Measurements from ENCODE around the gene ZBTB24.
A peak's percentile ranks its signal among the peaks of the same experiment; 100 is the strongest.

The ZBTB24 gene

DNA sequence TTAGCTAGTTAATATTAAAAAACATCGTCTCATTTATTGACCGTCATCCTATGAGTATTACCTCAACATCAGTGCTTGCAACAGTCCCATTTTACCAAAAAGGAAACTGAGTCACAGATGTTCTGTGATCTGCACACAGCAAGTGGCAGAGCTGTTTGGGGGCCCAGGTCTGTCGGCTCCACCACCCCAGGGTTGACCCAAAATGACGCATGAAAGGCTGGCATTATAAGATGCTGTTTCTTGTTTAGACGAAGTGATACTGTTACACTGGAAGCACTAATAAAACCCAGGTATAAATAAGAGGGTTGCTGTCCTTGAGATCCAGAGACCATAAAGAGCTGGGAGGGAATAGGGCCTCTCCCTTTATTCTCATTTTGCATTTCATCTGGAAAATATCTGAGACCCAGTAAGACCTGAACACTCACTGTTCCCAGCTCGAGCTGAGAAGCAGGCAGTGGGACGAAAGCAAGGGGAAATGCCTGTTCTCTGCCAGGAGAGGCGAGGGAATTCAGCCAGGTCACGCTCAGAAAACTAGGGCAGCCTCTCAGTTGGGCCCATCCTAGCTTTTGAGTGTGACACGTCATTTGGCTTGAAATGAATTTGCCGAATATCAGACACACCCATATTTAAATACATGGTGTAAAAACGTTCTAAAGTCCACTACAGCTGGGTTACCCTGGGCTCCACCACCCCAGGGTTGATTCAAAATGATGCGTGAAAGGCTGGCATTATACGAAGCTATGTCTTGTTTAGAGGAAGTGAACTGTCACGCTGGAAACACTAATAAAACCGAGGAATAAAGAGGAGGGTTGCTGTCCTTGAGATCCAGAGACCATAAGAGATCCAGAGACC lies 26.1 kb downstream of the ZBTB24 start:
- H3K4me3 ChIP-seq (ENCODE audit: control insufficient read depth, low read depth, low read length): peak overlapping the region; percentile 90
- DNase-seq (ENCODE audit: low read depth): peak; percentile 80
- TF ChIP-seq, protein P1, sequence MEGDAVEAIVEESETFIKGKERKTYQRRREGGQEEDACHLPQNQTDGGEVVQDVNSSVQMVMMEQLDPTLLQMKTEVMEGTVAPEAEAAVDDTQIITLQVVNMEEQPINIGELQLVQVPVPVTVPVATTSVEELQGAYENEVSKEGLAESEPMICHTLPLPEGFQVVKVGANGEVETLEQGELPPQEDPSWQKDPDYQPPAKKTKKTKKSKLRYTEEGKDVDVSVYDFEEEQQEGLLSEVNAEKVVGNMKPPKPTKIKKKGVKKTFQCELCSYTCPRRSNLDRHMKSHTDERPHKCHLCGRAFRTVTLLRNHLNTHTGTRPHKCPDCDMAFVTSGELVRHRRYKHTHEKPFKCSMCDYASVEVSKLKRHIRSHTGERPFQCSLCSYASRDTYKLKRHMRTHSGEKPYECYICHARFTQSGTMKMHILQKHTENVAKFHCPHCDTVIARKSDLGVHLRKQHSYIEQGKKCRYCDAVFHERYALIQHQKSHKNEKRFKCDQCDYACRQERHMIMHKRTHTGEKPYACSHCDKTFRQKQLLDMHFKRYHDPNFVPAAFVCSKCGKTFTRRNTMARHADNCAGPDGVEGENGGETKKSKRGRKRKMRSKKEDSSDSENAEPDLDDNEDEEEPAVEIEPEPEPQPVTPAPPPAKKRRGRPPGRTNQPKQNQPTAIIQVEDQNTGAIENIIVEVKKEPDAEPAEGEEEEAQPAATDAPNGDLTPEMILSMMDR (conservative IDR thresholded peaks at IDR 0.05; ENCODE audit: control insufficient read depth, insufficient read depth, low read depth, low read length): no peak

DNA sequence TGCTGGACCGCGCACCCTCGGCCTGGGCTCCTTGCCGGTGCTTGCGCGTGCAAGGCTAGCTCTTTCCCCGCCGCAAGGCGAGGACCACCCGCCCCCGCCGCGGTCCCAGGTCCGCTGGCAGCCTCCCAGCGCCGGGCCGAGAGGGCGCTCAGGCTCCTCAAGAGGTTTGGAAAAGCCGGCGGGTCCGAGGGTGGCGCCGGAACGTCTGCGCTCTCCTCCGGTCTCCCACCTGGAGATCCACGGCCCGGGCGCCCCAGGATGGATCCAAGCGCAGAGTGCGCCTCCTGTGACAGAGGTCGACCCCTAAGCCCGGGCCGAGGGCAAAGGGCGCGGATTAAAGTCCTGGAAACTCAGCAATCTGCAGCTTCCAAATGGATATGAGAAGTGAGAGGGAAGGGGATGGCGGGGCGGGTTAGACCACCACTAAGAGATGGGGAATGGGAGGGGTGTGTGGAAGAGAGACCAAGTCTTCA lies 26.9 kb downstream of the ZBTB24 start:
- DNase-seq (ENCODE audit: low read depth): no peak
- TF ChIP-seq, protein P1 (conservative IDR thresholded peaks at IDR 0.05; ENCODE audit: control insufficient read depth, insufficient read depth, low read depth, low read length): no peak
- peak overlapping the region; percentile 90 for H3K4me3 ChIP-seq (ENCODE audit: control insufficient read depth, low read depth, low read length)

DNA sequence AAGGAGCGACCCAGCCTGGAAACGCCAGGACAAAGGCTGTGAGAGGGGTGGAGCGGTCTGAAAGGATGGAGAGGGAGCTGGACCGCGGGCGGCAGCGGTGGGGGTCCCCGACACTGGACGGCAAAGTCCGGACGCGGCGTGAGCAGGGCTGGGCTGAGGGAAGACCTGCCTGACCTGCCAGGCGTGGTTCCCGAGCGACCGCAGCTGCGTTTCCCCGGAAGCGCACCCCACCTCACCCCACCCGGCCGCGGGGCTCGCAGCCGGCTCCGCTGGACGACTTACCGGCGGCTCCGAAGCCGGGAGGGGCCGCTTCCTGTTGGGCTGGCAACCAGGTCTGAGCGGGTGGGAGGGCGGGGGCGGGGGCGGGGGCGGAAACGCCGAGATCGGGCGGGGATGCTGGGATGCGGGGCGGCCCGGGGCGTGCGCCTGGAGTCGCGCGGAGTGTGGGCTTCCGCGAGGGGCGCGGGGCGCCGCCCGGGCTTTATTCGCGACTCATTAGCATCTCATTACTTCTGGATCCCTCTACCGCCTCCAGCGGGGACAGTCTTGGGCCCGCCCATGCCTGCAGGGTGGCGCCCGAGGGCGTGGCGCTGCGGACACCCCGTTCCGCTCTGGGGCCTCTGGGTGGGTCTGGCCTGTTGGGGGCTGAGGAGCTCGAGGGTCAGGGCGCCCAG lies 27.4 kb downstream of the ZBTB24 start, which contains the start of gene MICAL1:
Gene MICAL1, minus strand, starts transcription at position 336 of the 674 bp plus-strand sequence. CDS start 1,576 bp downstream, outside the sequence.
- DNase-seq (ENCODE audit: low read depth): no peak
- TF ChIP-seq, protein P1 (conservative IDR thresholded peaks at IDR 0.05; ENCODE audit: control insufficient read depth, insufficient read depth, low read depth, low read length): peak; percentile 19
- H3K4me3 ChIP-seq (ENCODE audit: control insufficient read depth, low read depth, low read length): peak within 1 kb of the TSS; percentile 90

DNA sequence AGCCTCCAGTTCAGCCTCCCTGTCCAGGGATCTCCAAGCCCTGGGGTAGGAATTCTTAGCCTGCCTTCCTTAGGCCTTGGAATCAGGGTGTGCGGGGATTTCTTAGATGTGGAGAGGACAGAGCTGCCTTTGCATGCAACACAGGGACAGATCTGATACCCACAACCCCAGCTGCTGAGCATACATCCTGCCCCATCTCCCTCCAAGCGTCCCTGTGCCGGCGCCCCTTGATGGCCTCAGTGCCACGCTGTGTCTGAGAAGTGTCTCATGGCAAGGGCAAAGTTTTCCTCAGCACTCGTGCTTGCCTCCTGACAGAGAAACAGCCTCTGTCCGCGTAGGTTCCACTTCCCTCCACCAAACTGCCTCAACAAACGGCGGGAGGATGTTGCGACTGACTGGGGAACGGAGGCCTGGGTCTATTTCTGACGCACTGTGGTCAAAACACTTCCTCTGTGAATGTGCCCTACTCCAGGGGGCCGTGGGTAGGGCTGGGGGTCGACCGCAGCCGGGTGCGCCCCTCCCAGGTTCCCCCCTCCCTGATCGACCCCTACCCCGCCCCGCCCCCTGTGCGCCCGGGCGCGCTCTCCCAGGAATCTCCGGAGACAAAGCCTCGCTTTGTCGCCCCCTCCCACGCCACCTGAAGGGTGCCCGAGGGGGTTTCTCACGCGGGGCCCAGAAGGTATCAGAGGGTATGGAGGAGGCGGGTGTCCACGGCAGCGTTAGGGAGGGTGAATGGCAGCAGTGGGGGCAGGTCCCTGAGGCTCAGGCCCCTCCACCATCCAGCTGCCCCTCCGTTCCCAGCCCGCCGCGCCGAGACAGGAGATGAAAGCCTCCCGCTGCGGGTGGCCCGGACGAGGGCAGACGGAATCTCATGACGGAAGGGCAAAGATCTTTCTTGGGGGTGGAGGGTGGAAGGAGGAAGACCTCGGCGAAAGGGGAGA lies 28.3 kb downstream of the ZBTB24 start:
- TF ChIP-seq, protein P1 (conservative IDR thresholded peaks at IDR 0.05; ENCODE audit: control insufficient read depth, insufficient read depth, low read depth, low read length): no peak
- peak overlapping the region; percentile 90 for H3K4me3 ChIP-seq (ENCODE audit: control insufficient read depth, low read depth, low read length)
- no peak for DNase-seq (ENCODE audit: low read depth)

DNA sequence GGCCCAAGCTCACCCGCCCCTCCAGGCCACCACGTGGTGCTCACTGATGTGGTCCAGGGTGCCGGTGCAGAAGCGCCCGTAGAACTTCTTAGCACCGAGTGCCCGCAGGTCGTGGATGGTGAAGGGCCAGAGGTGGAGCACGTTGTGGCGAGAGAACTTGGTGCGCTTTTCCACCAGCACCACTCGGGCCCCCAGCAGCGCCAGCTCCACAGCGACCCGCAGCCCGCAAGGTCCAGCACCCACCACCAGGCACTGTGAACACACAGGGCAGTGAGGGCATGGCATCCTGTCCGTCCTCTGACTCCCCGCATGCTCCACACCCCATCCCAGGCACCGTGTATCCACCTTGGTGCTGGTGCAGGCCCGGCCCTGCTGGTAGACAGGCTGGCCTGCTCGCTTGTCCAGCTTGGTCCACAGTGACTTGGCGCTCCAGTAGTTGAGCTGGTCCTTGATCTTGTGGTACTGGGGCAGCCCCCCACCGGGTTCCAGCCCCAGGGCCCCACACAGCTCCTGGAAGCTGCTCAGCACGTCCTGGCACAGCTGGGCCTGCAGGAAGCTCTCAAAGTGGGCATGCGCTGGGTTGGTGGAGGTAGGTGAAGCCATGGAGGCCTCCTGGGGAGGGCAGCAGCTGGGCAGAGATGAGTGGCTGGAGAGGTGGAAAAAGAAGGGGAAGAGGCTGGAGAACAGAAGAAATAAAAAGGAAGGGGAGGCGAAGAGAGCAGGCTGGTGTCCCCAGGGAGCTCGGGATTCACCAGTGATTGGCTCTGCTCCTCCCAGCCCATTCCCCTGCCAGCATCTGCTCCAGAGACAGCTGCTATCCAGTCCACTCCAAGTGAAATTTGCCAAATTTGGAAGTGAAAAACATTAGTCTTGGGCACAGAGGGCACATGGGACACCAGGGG lies 29.2 kb downstream of the ZBTB24 start:
- DNase-seq (ENCODE audit: low read depth): no peak
- TF ChIP-seq, protein P1 (conservative IDR thresholded peaks at IDR 0.05; ENCODE audit: control insufficient read depth, insufficient read depth, low read depth, low read length): no peak
- H3K4me3 ChIP-seq (ENCODE audit: control insufficient read depth, low read depth, low read length): peak overlapping the region; percentile 90

Measured in fibroblast of mammary gland (primary cell).